ENCODE measurements around the gene SUGT1.

The SUGT1 gene

DNA sequence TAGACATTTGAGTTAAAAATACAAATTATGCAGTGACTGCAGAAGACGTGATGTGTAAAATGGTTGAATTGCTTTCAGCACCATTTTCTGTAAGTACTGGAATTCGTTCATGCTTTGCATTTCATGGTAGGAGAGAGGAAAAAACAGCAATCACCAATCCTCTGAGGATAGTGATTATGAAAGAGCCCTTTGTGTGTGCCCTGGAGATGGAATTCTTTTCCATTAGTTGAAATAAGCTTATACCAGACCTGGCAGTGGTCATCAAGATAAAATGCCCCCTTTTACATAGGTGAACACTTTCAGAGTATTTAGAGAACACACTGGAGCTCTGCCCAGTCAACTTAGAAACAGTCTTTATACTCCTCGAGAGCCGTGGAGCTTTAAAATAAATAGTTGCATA, 85.3 kb downstream of the SUGT1 start:
- DNase-seq (ENCODE audit: low spot score): peak; percentile 63

DNA sequence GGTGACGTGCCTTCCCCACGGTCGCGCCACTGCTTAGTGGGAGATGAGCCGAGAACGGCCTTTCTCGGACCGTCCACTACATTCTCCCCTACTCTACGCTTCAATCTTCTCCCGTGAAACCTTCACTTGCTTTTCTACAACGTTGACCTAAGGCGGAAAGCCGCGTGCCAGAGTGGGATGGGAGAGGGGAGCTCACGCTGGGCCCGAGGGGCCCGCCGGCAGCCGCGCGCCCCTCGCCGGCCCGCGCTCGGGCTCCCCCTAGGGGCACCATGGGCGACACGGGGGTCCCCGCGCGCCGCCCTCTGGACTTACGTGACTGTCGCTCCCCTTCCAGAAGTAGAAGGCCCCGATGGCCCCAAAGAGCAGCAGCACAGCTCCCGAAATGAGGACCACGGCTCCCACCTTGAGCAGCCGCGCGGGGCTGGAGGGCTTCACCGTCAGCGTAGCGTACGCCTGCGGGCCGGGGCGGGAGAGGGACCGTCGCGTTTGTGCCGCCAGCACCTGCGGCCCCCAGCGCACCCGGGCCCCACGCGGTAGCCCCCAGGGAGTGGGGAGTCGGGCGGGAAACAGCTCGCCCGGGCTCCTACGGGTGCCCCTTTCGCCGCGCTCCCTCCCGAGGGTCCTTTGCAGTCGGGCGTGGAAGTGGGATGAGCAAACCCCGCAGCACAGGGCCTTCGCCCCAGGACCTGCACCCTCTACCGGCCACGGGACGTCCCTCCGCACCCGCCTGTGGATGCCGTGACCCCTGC, 86.3 kb downstream of the SUGT1 start:
- DNase-seq (ENCODE audit: low spot score): peak; percentile 66

DNA sequence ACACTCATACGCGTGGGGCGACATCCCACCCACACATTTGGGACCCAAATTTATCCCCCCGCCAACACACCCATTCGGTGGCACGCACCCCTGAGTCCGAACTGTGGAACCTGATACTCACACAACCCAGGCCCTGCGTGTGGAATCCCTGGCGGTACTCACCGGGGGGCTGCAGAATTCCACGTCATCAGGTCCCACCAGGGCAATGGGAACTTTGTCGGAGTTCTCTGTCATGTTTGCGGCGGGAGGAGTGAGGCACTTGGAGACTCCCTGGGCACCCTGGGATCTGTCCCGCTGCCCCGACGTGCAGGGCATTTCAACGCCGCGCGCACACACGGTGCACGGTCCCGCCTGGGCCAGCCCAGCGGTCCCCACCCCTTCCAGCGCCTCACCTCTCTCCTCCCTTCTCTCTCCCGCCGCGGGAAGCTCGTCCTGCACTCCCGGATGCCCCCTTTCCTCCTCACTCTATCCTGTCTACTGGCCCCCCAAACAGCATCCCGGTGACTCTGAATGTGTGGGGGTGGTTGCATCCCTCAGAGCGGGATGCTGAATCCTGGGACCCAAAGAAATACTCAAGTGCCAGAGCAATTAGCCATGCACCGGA, 86.9 kb downstream of the SUGT1 start, which contains the start of gene CNMD:
Gene CNMD (minus strand): TSS at position 353 of the 604 bp plus-strand sequence. CDS start 119 bp downstream, at position 234.
- no peak for DNase-seq (ENCODE audit: low spot score)

GRCh38 chr13:52743569-52743968, 90.9 kb downstream of the SUGT1 start:
- DNase-seq (ENCODE audit: low spot score): no peak

- DNase-seq (ENCODE audit: low spot score): no peak
Measured at GRCh38 chr13:52743988-52744387, 91.4 kb downstream of the SUGT1 start.

- no peak for DNase-seq (ENCODE audit: low spot score)
Measured at GRCh38 chr13:52744842-52745375, 92.3 kb downstream of the SUGT1 start.

DNA sequence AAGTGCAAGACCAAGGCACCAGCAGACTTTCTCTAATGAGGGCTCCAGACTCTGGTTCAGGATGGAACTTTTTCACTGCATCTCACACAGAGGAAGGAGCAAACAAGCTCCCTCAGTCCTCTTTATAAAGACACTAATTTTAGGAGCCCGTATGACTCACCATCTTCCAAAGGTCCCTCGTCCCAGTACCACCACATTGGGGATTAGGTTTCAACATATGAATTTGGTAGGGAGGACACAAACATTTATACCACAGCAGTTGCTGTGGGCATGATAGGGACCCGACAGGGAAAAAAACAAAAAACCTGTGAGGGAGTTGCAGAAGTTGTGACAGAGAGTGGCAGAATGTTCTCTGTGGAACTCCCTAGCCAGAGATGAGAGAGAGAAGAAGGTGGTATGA, 93.5 kb downstream of the SUGT1 start:
- DNase-seq (ENCODE audit: low spot score): no peak

GRCh38 chr13:52749419-52749818, 96.8 kb downstream of the SUGT1 start:
- no peak for DNase-seq (ENCODE audit: low spot score)
